Fibroblast of mammary gland (primary cell): Measurements from ENCODE around the gene IL4R.

ENCODE experiments used
- DNase-seq: peaks from one replicate; pipeline ENCODE4 v3.0.0-alpha.2; 2010; ENCODE audit warnings: low read depth
- H3K4me3 ChIP-seq: 2 replicates; pipeline ENCODE4 v1.5.1; 2011; ENCODE audit warnings: low read depth, mild to moderate bottlenecking, low read length, moderate library complexity; ENCODE audit not compliant: control insufficient read depth
- TF ChIP-seq, protein P1 (sequence below): conservative IDR thresholded peaks from 2 replicates; pipeline ENCODE4 v1.5.1; 2011; ENCODE audit warnings: low read depth, low read length, inconsistent platforms; ENCODE audit not compliant: control insufficient read depth, insufficient read depth

IL4R gene

DNA sequence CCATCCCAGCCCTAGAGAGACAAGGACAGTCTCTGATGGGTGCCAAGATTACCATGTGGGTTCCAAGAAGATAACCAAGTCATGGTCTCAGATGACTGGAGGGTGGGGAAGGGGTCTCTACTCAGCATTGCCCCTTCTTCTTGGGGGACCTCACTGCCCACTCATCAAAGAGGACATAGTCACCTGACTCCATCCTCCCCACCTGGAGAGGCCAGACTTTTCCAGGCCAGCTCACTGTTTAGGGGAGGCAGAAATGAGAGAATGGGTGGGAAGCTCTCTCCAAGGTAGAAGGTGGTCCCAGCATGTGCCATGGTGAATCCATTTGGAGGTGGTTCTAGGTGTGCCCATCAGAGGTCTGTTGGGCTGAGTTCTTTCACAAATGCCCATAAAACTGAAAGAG is 67.5 kb downstream of the IL4R start:
- TF ChIP-seq, protein P1, sequence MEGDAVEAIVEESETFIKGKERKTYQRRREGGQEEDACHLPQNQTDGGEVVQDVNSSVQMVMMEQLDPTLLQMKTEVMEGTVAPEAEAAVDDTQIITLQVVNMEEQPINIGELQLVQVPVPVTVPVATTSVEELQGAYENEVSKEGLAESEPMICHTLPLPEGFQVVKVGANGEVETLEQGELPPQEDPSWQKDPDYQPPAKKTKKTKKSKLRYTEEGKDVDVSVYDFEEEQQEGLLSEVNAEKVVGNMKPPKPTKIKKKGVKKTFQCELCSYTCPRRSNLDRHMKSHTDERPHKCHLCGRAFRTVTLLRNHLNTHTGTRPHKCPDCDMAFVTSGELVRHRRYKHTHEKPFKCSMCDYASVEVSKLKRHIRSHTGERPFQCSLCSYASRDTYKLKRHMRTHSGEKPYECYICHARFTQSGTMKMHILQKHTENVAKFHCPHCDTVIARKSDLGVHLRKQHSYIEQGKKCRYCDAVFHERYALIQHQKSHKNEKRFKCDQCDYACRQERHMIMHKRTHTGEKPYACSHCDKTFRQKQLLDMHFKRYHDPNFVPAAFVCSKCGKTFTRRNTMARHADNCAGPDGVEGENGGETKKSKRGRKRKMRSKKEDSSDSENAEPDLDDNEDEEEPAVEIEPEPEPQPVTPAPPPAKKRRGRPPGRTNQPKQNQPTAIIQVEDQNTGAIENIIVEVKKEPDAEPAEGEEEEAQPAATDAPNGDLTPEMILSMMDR = no peak
- no peak for DNase-seq
- no peak overlapping the region for H3K4me3 ChIP-seq

DNA sequence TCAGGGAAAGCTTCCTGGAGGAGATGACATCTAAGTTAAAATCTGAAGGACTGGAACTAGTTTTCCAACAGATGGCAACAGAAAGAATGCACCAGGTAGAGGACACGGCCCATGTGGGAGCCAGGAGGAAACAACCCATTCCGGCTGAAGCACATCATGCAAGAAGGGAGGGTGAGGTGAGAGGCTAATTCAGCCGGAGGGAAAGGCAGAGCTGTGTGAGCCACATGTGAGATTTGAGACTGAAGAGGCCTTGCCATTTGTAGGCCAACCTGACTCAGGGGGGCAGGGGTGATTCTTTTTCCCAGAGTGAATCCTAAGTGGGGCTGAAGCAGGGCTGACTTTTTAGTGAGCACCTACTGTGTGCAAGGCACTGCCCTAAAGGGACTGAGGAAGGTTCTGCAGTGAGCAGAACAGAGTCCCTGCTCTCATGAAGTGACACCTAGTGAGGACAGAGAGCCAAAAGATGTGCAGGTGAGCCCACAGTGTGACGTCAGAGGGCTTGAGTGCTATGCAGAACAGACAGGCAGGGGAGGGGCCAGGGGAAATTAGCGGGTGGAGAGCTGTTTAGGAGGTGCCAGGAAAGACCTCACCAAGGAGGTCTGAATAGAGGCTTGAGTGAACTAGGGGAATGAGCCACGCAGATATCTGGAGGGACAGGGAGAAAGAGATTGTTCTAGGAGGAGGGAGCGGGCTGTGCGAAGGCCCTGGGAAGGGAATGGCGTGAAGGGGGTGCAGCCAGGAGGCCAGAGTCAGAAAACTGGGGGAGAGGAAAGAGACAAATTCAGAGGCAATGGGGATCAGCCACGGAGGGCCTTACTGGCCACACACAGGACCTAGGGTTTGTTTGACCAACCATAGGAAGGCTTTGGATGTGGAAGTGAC is 68.4 kb downstream of the IL4R start:
- TF ChIP-seq, protein P1 = no peak
- no peak for DNase-seq
- no peak overlapping the region for H3K4me3 ChIP-seq

DNA sequence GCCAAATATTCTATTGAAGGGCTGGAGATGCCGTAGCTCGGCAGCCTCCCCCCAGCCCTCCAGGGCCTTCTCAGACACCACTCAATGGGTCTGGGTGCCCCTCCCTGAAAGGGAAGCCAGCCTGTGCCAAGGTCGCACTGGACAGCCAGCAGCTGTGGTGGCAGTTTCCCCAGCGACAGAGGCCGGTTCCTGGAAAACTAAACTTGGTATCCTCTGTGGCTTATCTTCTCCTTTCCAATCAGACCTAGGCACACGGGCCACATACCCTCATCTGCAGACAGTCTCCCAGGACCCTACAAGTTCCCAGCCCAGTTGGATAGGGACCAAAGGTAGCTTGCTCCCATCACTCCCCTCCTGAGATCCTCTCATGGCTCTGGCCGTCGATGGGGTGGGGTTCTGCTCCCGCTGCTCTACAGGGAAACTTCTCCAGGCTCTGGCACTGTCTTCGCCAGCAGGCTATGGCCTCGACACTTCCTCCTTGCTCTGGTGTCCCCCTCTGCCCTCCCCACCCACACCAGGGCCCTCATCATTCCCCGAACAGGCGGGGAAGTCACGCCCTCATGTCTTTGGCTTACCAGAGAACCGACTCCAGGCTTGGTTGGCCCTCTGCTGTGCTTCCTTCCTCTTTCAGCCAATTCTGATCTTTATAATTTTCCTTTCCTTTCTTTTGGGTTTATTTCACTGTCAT is 69.9 kb downstream of the IL4R start:
- H3K4me3 ChIP-seq = no peak overlapping the region
- no peak for DNase-seq
- TF ChIP-seq, protein P1 = no peak

DNA sequence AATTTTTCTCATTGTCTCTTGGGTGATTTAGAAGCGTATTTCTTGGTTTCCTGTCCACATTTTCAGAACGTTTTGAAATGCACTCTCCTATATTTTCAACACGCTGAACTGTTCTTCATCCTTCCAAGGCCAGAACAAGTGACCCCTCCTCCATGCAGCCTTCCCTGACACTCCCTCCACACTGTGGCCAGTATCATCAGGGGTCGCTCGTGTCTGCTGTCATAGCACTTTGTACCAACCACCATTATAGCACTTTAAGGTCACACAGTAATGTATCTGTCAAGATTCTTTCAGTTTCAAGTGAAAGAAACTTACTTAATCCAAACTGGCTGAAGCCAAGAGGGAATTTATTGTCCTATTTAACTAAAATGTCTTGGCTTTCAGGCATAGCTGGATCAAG is 70.7 kb downstream of the IL4R start:
- TF ChIP-seq, protein P1 = no peak
- DNase-seq = no peak
- no peak overlapping the region for H3K4me3 ChIP-seq

DNA sequence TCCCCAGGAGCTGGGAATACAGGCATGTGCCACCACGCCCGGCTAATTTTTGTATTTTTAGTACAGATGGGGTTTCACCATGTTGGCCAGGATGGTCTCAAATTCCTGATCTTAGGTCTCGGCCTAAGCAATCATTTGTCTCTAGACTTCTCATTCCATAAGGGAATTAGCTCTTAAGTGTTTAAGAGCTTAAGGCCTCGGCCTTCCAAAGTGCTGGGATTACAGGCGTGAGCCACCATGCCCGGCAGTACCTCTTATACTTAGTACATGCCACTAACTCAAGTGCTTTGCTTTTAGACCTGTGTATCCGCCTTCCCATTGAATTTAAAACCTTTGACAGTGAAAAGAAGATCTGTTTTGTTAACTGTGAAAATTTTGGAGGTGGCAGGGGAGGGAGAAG is 71.6 kb downstream of the IL4R start:
- TF ChIP-seq, protein P1 = no peak
- DNase-seq = no peak
- no peak overlapping the region for H3K4me3 ChIP-seq

DNA sequence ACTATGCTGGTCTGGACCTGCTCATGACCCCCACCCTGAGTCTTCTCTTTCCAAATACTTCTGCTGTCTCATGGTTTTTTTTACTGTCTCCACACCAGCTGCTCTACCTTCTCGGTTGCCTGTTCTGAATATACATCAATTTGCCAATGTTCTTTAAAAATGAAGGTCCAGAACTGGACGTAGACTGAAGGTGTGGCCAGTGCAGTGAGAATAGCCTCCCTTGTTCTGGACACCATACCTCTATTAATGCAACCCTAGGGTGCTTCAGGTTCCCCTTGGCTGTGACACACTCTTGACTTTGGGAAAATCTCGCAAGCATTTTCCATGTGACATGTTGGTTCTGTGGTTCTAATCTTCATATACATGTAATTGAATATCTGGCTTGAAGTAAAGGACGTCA is 72.9 kb downstream of the IL4R start:
- TF ChIP-seq, protein P1 = no peak
- no peak overlapping the region for H3K4me3 ChIP-seq
- DNase-seq = no peak
